NCI-H345 treated with DMSO at 0.1 percent for 48 hours (cell line): ENCODE measurements around the gene RNF152.
"Not testable (repeated sequence)": the region's sequence is repeated elsewhere in the genome, so short reads cannot be mapped to it uniquely, and the experiment has no call there.

ENCODE experiments used
- DNase-seq: peaks from one replicate; lab custom pipeline; 2025; ENCODE audit not compliant: unreplicated experiment; lab: John Stamatoyannopoulos, UW

The RNF152 gene

DNA sequence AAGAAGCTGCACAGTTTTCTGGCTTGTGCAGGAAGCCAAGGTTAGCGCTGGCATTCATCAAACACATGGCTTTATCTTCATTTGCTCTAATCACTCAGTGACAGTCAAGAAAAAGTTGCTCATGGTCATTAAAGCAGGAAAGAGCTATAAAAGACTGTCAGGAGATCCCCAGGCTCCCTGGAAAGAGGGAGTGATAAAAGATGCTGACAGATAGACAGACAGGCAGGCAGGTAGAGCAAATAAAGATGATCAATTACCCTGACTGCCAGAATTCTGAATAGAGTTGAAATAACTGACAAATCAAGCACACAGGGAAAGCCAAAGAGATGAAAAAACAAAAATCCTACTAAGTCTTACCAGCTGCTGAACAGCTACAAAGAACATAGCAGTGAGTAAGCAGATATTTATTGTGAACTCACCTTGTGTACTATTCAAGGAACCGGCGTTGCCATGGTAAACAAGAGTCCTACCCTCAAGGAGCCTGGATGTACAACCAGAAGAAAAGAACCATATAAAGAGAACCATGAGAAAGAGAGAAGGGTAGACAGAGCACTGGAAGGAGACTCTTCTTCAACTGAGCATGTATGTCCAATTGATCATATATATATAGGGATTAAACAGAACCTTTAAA, 68.0 kb downstream of the RNF152 start:
- no peak for DNase-seq

DNA sequence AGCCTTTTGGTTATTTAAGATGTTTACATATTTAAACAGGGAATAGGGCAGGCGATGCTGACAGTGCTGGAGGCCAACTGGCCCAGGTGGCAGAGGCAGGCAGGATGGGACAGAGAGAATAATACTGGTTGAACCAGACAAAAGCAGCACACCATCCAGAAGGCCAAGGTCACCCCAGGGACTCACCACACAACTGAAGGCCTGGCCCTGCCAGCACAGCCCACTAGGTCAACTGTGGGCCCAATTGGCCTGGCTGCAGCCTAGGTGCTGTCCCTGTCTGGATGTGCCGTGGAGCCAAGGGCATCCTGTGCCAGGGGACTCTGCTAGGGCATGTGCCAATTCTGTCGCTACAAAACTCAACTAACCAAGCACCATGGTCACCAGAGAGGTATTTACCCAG, 69.2 kb downstream of the RNF152 start:
- DNase-seq: no peak

DNA sequence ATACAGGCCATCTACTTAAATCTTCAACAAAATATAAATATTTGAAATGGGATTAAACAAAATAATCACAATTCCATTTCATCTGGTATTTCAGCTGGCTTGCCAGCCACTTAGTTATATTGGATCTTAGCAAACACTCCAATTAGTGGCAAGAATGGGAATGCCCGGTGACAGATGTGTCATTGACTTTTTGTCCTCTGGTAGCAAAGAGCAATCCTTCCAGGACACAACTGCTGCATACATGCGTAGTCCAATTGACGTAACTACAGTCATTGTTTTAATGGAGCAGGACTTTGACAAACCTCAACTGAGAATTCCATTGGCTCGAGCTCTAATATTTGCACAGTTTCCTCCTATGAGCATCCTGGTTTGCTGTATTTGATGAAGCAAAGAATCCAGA, 69.9 kb downstream of the RNF152 start:
- no peak for DNase-seq

DNA sequence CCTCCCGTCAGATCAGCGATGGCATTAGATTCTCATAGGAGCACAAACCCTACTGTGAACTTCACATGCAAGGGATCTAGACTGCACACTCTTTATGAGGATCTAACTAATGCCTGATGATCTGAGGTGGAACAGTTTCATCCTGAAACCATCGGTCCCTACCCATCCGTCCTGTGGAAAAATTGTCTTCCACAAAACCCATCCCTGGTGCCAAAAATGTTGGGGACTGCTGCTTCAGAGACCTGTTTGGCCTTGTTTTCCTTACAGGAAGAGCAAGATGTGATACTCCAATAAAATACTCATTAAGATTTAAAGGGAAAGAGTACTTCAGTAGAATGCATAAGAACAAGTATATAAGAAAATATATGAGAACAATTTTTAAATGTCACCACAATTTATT, 71.1 kb downstream of the RNF152 start:
- no peak for DNase-seq

DNA sequence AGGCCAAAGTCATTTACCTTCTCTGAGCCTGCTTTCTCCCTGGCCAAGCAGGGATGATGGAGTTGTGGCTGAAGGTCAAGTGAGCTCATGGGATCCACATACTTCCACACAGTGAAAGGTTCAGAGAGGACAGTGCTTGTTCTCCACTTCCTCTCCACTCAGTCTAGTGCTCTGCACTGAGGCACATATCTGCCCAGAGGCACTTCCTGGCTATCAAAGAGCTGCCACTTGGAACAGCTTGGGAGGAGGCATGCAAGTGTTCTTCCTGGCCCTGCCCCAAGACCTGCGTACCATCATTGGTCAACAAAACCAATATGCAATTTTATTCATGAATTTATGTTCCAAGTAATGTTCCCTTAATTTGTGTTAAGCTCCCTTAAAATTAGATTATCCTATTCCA, 71.9 kb downstream of the RNF152 start:
- DNase-seq: no peak

DNA sequence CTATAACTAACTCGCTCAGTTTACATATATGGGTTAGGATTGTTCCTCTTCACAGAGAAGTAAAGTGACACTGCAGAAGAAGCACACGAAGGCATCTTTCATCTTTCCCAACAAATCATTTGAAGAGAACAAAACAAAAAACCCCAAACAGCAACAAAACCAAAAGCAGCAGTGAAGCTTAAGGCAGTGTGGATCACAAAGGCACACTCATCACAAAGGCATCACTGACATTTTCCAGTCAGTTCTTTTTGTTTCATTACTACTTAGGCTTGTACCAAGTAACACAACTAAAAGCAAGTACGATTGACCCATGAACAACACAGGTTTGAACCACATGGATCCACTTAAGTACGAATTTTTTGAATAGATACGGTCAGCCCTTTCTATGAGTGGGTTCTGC, 75.7 kb downstream of the RNF152 start:
- no peak for DNase-seq

DNA sequence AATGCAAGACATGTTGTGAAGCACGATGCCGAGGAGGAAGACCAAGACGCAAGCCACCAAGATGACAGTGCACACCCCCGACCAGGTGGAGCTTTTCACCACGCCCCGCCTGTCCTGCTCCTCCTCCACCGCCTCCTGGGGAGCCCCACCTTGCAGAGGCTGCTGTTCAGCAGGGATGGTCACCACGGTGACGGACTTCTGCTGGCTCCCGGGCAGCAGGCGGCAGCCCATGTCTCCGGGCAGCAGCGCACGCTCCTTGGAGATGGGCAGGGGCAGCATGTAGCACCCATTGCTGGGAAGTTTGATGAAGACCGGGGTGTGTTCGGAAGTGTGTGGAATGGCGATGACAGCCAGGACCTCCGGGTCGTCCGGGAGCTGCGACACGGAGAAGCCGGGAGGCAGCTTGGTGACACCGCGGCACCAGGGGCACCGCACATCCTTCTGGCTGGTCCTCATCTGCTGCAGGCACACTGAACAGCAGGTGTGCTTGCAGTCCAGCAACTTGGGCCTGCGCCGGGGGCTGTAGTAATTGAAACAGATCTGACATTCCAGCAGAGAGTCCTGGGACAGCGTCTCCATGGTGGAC, 76.8 kb downstream of the RNF152 start:
- DNase-seq: no peak

DNA sequence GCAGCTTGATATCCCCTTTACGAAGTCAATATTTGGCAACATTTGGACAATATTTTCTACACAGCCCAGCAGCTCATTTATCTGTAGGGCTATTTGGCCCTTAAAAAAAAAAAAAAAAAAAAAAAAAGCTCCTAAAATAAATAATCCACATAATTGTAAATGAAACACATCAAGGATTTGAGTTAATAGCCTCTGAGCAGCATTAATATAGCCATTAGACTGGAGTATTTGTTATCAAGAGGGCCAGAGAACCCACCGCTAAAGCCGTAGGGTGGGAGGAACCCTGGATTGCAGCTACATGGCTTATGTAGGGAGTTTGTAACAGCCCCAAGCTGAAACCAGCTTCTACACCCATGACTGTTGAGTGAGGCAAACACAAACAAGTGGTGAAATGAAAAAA, 84.5 kb downstream of the RNF152 start:
- no peak for DNase-seq

DNA sequence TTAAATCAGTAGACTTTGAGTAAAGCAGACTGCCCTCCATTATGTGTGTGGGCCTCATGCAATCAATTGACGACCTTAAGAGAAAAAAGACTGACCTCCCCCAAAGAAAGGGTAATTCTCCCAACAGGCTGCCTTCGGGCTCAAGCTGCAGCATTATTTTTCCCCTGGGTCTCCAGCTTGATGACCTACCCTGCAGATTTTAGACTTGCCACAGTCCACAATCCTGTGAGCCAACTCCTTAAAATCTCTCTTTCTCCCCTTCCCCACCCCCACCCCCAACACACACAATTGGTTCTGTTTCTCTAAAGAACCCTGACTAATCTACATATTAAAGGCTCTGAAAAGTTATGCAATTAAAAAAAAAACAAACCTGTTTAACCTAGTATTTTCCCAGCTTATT, 89.4 kb downstream of the RNF152 start:
- DNase-seq: no peak

DNA sequence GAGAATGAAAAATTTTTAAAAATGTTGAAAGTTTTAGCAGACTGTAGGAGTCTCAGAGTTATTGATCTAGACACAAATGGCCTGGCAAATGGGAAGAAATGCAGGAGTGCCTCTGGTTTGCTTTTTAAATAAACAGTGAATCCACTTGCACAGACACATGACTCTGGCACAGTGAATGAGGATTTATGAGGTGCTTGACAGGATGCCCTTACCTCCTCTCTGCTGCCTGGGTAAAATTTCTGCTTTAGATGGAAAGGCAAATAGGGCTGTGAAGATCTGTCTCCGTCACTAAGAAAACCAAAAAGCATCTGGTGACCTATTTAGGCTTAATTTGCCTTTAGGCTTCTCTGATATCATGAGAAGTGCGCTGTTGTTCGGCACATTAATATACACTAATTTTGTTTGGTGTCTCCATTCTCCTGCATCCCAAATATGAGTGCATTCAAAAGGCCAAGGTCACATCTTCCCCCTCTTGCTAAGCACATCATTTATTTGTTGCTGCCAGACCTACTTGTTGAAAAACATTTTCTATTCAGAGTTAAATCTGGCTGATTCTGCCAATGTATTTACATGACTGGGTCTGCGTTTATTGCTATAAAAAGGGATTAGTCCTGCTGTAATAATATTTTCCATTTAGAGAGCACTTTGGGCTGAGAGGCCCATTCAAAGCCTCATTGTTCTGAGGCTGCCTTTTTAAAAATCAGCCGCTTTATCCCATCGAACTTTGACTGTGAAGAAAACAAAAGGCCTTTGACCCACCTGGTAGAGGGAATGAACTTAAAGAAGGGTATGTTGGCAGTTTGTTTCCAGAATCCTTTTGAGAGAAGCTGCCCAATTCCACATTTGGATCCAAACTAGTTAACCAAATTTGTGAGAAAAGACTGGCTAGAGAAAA, 94.9 kb downstream of the RNF152 start:
- DNase-seq: no peak

DNA sequence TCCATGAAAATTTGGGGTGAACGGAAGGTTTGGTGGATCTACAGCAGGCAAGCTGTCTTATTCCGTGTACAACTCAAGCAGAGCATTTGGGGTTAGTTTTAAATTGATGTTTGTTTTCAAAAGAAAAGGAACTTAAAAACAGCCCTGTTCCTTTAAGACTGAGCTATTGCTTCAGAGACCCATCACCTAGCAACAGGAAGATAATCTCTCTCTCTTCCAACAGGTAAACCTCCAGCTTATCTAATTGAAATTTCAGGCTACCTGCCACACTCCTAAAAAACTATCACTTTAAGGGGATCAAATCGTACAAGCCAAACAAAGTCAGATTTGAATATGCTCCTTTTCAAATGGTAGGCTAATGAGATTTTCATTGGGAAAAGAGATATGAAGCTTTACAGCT, 101.8 kb downstream of the RNF152 start:
- no peak for DNase-seq

DNA sequence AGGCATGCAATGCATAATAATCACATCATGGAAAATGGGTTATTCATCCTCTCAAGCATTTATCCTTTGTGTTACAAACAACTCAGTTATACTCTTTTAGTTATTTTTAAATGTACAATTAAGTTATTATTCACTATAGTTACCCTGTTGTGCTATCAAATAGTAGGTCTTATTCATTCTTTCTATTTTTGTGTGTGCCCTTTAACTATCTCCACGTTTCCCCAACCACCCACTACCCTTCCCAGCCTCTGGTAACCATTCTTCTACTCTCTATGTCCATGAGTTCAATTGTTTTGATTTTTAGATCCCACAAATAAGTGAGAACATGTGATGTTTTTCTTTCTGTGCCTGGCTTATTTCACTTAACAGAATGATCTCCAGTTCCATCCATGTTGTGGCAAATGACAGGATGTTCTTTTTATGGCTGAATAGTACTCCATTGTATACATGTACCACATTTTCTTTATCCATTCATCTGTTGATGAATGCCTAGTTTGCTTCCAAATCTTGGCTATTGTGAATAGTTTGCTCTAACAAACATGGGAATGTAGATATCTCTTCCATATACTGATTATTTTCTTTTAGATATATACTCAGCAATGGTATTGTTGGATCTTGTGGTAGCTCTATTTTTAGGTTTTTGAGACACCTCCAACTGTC, 105.7 kb downstream of the RNF152 start:
- DNase-seq: not testable (repeated sequence)

DNA sequence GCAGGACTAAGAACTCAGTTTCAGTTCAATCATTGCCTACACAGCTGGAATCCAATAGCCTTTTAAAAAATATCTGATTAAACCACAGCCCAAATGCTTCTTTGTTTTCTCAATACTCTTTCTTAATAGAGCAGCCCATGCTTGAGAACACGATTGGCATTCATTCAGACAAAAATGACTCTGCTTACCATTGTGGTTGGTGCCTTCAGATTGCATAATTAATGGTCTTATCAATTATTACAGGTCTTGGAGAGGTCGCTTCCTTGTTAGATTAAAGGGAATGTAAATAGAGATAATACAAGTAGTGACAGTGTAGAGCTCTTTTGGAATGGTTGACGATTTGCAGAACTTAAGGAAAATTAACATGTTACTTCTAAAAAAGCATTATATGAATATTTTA, 107.2 kb downstream of the RNF152 start:
- no peak for DNase-seq

DNA sequence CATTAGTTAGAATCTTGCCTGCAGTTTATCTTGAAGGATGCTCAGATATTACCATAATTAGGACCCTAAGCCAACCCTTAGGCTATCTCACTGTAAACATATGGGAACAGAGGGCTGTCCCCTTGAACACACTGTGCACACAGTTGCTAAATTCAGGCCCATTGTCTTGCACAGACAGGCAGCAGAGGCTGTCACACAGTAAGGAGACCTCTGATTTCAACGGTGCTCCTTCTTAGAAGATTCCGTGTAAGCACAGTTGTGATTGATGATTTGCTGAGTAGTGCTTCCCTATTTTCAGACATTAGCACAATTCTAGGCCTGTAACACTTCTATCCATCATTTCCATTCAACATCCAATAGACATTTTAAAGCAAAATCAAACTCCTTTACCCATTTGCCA, 108.0 kb downstream of the RNF152 start:
- DNase-seq: no peak

DNA sequence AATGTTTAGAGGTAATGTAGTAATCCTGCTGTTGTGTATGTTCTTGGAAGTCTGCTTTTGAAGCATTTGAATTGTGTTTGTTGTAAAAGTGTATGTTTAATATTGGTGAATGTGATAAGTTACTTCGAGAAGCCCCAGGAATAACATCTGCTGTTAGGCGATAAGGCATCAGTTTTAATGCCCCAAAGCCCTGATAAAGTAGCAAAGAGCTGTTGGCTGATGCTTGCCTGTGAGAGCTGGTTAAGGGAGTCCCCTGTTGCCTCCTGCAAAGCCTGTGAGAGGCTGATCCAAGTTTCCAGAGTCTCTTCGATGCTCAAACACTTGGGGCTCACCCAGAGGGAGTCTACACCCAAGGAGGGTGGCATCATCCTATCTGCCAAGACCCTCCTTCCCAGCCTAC, 110.3 kb downstream of the RNF152 start:
- no peak for DNase-seq

DNA sequence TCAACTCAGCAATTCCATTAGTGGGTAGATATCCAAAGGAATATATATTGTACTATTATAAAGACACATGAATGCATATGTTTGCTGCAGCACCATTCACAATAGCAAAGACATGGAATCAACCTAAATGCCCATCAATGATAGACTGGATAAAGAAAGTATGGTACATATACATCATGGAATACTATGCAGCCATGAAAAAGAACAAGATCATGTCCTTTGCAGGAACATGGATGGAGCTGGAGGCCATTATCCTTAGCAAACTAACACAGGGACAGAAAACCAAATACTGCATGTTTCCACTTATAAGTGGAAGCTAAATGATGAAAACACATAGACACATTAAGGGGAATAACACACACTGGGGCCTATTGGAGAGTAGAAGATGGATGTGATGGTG, 116.6 kb downstream of the RNF152 start:
- not testable (repeated sequence) for DNase-seq

DNA sequence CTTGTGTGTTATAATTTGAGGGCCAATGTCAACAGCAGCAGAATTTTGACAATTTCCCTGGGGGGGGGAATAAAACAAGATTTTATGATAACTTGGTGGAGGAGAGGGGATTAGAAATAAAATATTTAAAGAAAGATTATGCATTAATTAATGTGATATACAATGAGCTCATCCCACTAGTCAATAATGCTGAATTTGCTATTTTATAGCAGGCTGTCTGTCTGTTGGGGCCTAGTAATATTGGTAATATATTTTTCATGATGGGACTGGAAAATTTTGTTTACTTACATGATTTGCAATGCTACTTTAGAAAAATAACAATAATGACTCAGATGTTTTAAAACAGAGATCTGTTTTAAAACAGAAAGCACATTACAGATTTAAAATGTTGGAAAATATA, 118.0 kb downstream of the RNF152 start:
- no peak for DNase-seq

DNA sequence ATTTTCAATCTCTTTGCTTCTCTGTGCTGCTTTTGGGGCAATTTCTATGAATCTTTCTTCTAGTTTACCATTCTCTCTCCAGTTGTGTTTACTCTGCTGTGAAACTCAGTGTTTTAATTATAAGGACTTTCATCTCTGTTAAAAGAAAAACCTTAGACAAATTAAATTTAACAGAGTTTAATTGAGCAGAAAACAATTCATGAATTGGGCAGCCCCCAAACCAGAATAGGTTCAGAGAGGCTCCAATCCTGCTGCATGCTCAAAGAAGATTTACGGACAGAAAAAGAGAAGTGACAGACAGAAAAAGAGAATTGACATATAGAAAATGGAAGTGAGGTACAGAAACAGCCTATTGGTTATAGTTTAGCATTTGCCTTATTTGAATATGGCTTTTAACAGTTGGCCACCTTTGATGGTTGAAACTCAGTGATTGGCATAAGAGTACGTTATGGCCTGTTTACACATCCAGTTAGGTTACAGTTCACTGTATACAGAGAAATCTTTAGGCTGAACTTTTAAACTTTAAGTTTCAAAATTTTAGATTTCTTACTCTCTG, 120.4 kb downstream of the RNF152 start:
- no peak for DNase-seq

DNA sequence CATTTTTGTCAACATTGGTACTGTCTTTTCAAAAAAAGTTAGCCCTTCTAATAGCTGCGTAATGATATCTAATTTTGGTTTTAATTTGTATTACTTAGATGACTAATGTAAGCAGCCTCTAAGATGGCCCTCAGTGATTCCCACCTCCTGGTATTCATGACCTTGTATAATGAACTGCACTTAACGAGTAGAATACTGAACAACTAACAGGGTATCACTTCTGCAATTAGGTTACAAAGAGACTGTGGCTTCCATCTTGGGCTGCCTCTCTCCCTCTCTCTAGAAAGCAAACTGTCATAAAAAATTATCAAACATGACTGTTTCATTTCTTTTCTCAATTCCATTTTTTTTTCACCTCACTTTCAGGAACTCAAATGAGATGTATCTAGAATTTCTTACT, 120.9 kb downstream of the RNF152 start:
- DNase-seq: no peak

DNA sequence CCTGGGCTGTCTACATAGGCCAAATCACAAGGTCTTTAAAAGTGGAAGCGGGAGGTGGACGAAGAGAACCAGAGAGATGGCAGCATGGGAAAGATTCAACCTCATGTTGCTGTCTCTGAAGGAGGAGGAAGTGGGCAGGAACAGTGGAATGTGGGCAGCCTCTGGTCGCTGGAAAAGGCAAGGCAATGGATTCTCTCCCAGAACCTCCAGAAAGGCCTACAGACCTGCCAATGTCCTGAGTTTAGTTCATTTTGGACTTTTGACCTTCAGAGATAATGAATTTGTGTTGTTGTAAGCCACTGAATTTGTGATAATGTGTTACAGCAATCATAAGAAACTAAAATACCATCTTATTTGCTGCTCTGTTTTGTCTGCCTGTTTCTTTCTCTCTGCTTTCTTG, 122.5 kb downstream of the RNF152 start:
- DNase-seq: no peak

DNA sequence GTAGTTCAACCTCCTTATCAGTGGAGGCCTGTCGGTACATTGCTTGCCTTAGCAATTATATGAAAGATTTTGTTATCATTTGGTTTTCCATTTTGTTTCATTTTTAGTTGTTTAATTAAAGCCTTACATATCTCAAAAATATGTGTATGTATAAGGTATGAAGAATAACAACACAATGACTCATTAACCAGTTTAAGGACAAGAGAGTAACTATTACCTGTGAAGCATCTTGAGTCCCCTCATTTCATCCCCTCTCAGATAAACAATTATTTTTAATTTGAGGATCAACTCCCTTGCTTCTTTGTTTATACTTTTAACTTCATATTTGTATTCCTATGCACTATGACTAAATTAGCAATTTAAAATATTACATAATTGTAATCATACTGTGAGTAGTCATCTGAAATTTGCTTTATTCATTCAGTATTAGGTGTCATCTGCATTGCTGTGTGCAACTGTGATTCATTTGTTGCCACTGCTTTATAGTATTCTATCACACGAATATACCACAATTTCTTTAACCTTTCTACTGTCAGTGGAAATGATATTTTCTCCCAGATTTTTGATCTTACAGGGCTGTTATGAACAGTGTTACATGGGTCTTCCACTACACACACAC, 126.4 kb downstream of the RNF152 start:
- DNase-seq: no peak
